GM19467 (cell line): ENCODE measurements around the gene ELMO1.

ENCODE experiments used
- ATAC-seq: cut with Tn5 transposase; IDR thresholded peaks from one replicate; pipeline ENCODE4 v1.9.1; 2021; ENCODE audit warnings: mild to moderate bottlenecking, moderate library complexity; ENCODE audit not compliant: unreplicated experiment

The ELMO1 gene, protein sequence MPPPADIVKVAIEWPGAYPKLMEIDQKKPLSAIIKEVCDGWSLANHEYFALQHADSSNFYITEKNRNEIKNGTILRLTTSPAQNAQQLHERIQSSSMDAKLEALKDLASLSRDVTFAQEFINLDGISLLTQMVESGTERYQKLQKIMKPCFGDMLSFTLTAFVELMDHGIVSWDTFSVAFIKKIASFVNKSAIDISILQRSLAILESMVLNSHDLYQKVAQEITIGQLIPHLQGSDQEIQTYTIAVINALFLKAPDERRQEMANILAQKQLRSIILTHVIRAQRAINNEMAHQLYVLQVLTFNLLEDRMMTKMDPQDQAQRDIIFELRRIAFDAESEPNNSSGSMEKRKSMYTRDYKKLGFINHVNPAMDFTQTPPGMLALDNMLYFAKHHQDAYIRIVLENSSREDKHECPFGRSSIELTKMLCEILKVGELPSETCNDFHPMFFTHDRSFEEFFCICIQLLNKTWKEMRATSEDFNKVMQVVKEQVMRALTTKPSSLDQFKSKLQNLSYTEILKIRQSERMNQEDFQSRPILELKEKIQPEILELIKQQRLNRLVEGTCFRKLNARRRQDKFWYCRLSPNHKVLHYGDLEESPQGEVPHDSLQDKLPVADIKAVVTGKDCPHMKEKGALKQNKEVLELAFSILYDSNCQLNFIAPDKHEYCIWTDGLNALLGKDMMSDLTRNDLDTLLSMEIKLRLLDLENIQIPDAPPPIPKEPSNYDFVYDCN

DNA sequence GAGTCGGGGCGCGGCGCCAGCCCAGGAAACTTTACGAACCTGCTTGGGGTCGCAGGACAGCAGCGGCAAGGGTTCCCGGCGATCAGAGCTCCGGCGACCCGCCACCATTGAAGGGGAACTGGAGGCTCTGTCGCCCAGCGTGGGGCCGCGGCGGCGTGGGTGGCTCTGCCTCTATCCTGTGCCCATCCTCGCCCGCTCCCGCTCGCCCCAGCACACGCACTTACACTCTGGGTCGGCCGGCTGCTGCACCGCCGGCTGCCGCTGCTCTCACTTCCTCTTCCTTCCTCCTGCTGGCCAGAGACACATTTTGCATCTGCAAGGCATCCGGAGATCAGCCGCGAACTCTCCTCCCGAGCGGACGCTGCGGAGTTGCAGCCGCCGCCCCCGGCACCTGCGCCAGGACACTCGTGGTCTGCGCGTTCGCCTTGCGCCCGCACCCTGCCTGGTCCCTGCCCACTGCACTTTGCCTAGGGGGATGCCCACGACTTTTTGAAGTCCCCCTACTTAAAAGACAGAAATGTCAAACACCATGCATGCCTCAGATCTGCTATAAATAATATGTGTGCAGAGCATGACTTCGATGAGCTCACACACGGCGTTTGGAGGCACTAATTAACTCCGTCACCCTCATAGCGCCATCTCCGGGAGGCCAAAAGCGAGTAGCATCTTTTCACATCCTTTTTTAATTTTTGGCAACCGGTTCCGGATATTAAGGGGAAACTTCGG is at the start of gene ELMO1:
ELMO1 (minus strand) TSS at position 229 of the 726 bp plus-strand sequence. CDS start 106,174 bp downstream, outside the sequence.
- peak; percentile 96 for ATAC-seq

DNA sequence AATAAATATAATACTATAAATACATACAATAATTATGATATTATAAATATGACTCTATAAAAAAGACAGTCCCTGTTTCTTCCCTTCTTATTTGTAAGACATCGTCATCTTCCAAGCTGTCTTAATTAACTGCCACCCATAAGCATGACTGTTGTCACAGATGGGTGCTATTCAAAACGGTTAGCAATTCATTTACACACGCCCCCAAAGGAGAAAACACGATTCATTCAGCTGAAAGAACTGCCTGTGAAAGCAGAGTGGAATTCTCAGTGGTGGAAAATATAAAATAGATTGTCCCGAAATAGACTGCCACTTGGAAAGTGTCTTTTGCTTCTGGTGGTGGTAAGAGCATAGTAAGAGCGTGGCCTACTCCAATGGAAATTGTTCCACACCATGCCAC is 48.9 kb upstream of the ELMO1 start:
- ATAC-seq, result no peak

DNA sequence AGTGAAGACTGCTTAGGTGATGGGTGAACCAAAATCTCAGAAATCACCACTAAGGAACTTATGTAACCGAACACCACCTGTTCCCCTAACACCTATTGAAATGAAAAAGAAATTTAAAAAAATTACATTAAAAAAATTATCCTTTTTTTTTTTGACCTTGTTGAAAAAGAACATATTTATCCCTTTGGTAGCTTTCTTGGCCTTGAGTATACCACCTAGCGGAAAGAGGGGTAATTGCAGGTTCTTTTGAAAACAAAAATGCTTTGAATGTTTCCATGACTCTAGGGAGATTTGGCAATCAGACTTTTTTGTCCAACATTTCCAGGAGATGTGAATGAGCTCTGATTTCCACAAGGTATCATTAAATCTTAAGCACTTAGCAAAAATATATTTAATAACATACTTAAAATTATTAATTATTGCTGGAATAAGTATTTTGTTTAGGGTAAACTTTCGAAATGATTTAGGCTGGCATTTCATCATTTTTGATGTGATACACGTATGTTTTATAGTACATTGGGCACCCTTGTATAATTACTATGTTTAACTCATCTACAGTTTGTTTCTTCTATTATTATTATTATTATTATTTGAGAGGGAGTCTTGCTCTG is 47.0 kb upstream of the ELMO1 start:
- ATAC-seq, result no peak

DNA sequence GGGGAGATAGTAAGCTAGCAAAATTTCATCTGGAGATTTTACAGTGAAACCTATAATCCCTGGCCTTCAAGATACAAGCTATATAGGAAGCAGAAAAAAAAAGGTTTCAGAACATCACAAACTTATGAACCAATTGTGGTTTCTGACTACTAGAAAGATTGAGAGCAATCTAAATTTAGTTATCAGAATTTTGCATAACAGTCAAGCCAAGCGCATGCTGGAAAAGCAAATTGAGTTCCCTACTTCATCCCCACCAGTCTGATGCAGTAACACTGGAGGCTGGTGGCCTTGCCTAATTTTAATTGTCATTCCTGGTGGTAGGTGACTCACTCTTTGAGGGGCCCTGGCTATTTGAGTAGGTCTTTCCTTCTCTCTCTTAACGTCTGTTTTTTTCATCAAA is 46.3 kb upstream of the ELMO1 start:
- ATAC-seq, result no peak

DNA sequence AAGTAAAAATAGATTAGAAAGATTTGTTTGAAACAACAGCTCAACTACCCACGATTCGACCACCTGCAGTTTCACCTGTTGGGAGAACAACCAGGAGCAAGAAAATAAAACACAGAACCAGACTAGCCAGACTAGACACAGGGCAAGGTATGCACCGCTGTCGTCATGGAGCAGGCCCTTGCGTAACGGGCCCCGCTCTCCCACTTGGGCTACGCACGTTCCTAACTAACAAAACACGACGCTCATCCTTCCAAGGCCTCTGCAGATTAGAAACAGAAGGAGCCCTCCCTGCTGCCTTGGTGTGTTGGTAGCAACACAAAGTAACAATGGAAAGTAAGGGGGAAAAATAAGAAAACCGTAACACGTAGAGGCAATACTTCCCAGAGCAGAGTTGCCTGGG is 45.1 kb upstream of the ELMO1 start:
- ATAC-seq, result no peak

DNA sequence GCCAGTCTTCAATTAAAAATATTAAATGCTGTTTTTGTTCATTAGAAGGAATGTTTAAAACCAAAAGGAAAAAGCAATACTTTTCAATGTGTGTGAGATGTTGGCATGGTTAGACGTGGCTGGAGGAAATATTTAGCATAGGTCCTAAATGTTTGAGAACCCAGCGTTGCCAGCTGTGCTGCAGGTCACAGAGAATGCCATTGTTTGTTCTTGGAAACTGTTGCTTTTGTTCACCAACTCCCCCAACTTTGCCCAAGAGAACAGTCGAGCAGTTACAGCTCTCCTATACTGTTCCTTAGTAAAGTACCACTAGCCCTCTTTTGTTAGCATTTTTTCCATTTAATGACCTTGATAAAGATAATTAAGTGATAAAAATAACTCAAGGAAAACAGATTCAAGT is 44.5 kb upstream of the ELMO1 start:
- ATAC-seq, result no peak

DNA sequence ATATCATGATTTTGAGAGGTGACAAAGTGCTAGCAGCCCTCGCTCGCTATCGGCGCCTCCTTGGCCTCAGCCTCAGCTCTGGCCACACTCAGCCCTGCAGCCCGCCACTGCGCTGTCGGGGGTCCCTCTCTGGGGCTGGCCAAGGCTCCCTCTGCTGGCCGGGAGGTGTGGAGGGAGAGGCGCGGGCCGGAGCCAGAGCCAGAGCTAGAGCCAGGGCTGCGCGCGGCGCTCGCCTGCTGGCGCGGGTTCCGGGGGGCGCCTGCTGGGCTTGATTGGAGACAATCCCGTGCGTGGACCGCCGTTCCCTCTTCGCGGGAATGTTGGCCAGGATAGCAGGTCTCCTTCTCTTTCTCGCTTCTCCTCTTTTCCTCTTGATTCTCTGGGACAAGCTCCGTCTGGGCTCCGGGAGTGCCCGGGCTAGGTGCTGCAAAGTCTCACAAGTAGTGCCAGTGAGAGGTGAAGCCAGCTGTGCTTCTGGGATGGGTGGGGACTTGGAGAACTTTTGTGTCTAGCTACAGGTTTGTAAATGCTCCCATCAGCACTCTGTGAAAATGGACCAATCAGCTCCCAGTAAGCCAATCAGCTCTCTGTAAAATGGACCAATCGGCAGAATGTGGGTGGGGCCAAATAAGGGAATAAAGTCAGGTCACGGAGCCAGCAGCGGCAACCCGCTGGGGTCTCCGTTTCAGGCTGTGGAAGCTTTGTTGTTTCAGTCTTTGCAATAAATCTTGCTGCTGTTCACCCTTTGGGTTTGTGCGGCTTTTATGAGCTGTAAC is 43.4 kb upstream of the ELMO1 start:
- no peak for ATAC-seq

DNA sequence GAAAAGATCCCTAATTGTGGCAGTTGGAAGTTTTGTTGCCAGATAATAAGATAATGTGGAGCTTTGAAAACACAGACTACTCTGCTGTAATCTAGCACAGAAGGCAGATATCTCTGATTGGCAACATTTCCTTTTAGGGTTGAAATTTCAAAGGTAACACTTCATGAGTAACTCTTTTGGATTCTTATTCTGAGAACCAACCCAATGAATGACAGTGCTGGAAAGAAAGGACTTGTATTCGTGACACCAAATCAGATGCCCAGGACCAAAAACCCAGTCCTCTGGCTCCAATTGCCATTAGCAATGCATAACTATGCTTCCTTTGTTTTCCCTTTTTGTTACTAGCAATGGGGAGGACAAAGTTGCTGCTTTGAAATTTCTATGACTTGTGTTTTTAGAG is 41.0 kb upstream of the ELMO1 start:
- ATAC-seq, result no peak

DNA sequence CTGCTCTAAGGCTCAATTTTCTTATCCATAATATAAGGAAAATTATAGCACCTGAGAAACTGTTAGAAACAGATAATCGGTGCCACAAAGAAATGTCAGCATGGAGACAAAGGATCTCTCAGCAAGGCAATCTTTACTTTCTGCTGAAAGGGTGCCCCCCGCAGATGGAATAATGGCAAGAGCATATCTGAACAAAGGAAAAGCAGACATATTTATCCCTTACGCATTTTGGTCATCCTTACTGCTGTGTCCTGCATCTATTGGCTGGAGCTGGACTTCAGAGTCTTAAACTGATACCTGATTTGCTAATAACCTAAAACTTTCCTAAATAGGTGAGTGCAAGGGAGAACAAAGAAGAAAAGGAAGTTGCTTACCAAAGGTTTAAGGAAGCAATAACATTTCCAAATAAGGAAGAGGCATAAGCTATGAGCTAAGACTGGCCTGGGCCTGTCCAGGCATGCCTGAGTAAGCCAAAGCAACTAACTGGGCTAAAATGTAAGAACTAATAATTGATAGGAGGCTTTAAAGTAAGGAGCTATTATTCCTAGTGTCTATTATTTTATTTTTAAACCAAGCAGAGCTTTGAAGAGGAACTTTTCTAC is 39.6 kb upstream of the ELMO1 start:
- ATAC-seq, result no peak

DNA sequence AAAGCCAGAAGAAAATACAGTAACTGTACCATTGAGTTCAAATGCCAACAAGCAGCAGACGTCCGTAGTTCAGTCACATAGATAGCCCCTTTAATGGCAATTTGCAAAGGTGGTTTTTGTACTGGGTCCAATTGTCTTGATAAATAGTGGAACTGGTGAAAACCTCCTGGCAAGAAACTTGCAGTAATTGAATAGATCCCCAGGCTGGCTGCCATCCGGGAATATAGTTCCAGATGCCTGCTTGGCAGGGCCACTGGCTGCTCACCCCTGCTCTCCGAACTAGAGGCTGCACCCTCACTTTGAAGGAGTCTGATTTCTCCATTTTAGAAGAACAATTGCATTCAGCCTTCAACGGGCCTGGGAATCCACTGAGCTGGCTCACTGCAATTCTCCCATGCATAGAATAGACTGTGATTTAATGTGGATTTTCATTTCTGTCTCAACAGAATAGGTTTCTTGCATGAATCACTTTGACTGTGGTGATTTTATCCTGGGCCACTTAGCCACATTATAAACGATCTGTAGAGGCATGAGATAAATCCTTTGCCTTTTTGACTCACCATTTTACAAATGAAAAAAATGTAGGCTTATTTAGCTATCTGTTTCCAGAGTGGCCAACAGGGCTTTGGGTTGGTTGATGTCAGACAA is 35.9 kb upstream of the ELMO1 start:
- no peak for ATAC-seq

DNA sequence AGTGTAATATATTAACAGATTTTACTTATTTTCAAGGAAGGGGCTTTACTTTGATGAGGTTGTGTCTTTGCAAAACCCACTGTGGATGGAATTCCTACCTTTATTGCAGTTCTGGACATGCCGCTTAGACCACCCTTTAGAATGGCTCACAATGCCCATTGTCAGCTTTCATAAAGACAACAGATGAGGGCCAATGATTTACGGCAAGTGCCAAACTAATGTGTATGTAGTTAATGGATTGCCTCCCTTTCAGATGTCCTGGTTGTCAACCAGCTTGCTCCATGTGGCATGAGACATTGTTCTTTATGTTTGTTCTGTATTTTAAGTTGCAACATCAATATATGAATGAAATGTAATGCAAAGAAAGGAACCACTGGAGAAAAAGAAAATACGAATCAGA is 35.0 kb upstream of the ELMO1 start:
- no peak for ATAC-seq

DNA sequence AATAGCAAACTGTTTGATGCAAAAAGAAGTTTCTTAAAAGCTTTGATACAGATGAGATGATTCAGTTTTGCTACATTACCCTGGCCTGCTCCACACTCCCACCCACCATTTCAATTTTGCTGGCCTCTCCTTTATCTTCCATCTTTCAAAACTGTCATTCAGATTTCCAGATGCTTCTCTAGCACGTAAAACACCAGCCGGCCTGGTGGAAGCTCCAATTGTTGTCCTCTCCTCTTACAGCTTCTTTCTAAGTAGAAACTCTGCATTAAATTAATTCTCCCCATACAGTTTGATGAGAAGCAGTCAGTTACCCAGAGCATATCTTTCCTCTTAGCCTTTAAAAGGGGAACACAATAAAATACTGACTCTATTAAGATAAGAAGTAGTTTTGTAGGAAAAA is 34.3 kb upstream of the ELMO1 start:
- ATAC-seq, result no peak

DNA sequence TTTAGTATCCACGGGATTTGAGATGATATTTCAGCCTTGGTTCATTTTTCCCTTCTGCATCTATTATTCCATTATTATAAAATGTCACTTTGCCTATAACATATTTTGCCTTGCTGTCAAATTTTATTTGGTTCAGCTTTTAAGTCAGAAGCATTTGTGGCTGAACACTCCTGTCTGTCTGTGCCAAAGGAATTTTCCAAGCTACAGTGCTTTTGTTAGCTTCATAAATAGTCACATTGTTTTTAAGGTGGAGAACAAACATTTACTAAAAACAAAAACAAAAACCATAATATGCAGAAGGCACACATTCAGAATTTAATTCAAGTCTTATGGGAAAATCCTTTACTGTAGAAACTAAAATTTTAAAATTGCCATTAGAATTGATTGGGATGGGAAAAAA is 33.8 kb upstream of the ELMO1 start:
- no peak for ATAC-seq

DNA sequence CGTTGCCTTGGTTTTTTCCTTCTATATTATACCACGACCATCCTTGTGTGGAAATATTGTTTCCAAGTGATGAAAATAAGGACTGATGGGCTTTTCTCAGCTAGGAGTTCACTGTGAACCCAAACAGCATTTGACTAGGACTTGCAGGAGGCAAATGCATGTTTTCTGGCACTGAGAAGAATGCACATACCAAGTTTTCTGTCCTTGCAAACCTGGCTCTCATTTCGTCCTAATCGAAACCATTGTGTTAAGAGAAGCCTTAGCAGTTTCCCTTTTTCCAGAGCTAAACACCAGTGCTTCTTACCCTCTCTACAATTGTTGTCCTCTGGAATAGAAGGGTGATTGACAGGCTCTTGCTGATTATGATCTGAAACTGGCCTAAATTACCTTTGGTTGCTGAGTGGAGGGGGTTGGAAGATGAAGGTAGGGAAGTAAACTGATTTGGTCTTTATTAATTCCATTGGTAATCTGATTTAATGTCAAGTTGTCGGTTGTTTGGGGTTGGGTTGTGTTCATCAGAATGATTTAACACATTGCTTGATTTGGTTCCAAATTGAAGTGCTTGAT is 33.1 kb upstream of the ELMO1 start:
- ATAC-seq, result no peak

DNA sequence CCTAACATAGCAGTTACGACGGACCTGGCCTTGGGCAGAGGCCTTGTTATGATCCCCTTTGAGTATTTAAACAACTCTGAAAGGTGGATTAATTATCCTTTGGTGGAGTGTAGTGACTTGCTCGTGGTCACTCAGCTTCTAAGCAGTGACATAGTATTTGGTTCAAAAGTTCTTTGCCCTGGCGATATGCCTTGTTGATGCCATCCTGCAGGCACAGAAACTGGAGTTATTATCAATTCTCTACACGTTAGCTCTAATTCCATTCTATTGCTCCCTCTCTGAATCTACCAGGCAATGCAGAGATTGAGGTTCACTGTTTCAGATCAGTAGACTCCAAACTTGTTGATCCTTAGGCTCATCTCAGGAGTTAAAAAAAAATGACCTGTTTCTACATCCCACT is 32.5 kb upstream of the ELMO1 start:
- ATAC-seq, result no peak

DNA sequence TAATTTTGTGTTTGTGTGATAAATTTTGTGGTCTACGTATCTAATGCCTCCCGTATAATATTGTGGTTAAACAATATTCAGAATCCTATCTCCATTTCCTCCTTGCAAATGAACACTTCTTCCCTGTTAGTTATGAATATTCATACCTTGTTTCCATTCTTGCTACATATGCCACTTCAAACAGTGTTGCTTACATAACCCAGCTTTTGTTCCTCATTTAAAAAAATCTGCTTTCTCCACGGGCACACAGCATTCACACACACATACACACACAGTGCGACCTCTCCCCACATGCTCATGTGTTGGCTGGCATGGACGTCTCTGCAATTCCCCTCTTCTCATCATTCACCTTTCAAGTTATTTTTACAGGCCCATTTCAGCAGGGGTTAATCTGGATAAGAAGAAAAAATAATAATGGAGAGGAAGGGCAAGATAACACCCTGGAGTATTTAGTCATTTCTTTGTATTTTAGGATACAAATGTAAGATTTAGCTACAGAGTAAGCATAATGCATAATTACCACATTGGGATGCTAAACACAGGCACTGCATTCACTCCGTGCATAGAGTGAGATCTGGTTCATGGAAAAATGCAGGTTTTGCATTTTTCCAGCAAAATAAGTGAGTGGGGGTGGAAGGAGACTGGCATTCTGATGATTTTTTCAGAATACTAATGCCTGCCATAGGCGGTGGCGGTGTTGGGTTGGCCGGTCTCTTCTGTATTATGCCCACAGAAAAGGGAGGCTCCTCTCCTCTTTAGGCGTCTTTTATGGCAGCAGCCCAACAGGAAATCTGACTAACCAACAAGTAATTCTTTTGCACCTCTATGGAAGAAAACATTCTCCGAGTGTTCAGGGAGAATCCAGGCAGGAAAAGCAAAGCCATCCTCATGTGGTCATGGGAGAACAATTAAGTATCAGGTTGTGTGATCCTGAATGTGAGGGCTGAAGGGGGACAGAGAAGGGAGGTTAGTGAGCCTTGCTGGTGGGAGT is 31.7 kb upstream of the ELMO1 start:
- no peak for ATAC-seq

DNA sequence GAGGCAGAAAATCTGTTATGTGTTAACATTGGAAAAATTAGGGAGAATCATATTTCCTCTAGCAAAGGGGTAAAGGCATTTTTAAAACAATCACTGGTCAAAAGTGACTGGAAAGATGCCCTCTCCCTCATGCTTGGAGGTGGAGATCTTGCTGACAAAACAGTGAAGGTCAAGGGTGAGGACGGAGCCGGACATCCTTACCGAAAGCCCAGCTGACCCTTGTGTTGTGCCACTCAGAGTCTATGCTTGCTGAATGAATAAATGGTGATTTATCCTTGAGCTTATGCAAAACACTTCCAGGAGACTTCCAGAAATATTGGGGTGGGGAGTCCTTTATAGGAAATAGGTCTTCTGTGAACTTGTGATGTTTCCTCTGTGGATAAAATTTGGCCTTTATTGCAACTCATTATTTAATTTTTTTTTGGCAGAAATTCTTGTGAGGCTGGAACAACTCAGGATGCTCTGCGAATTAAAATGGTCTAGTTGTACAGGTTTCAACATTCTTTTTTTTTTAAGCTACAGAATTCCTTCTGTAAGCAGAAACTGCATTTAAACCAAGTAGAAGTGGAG is 28.3 kb upstream of the ELMO1 start:
- ATAC-seq, result no peak

DNA sequence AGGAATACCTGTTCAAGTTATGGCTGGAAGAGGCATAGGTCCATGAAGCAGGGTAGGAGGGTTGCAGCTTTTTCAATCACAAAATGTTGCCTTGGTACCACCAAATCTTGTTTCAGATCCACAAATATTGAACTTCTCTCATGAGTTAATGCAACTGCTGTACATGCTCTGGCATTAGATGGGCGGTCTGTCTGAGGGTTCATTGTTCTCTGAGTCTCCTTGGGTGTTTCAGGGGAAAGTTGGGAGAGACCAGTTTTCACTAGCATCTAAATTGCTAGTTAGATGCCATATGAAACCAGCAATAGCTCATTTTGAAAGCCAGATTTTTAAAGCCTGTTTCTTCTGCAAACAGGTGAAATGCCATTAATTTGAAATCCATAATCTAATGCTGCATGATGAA is 27.8 kb upstream of the ELMO1 start:
- ATAC-seq, result no peak
